ENCODE results near the gene ALDH1A2.
"Not testable (repeated sequence)": the region's sequence is repeated elsewhere in the genome, so short reads cannot be mapped to it uniquely, and the experiment has no call there.

Gene ALDH1A2

DNA sequence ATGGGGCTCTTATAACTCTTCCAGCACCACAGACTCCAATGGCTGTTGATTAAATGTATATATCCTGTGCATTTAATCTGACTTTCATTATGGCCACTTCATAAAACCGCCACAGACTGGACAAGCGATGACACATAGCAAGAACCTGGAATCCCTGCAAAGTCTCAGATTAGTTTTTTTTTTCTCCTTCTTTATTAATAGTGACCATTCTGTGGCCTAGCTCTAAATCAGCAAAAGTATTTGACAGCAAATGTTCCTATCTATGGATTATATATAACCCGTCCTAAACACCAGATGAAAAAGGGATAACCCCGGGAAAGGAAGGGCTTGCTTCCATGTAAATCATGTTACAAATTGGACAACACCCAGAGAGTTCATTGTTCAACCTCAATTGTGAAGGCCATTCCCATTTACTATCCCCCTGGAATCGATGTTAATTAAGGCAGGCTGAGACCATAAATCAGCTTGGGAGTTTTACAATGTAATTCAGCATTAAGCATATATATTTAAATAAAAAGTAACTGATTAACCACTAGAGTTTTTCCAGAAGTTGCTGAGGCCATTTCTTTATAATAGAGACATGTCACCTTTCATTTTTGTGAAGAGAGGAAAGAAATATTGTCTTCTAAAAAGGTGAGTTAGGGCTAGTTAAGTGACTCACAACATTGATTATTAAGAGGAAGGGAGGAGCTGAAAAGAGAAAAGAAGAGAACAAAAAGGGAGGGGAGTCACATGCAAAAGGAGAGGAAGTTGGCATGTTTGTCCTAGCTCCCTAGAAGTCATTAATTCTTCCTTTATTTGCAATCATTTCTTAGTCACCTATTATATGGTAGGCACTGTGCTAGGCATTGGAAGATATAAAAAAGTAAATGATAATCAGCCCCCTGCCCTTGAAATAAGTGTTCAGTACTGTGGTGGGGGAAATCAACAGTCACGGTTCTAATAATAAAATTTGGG, 26.2 kb downstream of the ALDH1A2 start:
- no peak for DNase-seq (ENCODE audit: extremely low read depth, insufficient read length)
- H3K27me3 ChIP-seq (replicated peaks; ENCODE audit: control insufficient read depth, insufficient read depth, low read length), result no peaks in the 10 kb centered on the region
- H3K4me3 ChIP-seq (replicated peaks; ENCODE audit: low read depth, low read length), result no peak overlapping the region
- TF ChIP-seq, protein P1, sequence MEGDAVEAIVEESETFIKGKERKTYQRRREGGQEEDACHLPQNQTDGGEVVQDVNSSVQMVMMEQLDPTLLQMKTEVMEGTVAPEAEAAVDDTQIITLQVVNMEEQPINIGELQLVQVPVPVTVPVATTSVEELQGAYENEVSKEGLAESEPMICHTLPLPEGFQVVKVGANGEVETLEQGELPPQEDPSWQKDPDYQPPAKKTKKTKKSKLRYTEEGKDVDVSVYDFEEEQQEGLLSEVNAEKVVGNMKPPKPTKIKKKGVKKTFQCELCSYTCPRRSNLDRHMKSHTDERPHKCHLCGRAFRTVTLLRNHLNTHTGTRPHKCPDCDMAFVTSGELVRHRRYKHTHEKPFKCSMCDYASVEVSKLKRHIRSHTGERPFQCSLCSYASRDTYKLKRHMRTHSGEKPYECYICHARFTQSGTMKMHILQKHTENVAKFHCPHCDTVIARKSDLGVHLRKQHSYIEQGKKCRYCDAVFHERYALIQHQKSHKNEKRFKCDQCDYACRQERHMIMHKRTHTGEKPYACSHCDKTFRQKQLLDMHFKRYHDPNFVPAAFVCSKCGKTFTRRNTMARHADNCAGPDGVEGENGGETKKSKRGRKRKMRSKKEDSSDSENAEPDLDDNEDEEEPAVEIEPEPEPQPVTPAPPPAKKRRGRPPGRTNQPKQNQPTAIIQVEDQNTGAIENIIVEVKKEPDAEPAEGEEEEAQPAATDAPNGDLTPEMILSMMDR (IDR thresholded peaks at IDR 0.05; ENCODE audit: insufficient read depth, low read length, poor library complexity, severe bottlenecking), result no peak
- no peaks in the 10 kb centered on the region for H3K36me3 ChIP-seq (ENCODE audit: control insufficient read depth, insufficient read depth, low read length)

DNA sequence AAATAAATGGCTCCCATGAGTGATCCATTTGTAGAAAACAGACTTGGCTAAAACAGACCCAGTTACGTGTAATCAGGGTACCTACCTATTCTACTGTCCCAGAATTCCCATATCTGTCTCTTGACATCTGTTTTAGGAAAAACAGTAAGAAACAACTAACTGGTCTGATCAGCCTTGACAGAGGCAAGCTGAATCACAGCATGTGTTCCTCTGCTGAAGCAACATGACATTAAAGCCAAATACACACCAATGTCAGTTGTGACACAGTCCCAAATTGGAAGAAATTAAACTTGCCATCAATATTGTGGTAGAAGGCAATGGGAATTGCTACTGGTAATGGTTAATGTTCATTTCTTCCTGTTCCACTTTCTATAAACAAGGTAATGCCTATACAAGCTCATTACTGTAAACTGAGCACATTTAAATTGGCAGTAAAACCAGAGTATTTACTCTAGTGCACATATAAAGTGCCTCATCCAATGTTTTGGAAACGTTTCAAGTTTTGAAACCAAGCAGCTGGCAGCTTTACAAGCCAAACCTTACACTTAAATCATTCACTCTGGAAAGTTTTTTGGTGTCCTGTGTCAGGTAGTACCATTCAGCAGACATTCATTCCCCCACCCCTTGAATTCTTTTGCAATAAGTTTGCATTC, 27.0 kb downstream of the ALDH1A2 start:
- no peak for DNase-seq (ENCODE audit: extremely low read depth, insufficient read length)
- H3K4me3 ChIP-seq (replicated peaks; ENCODE audit: low read depth, low read length), result no peak overlapping the region
- TF ChIP-seq, protein P1 (IDR thresholded peaks at IDR 0.05; ENCODE audit: insufficient read depth, low read length, poor library complexity, severe bottlenecking), result no peak
- H3K36me3 ChIP-seq (ENCODE audit: control insufficient read depth, insufficient read depth, low read length), result no peaks in the 10 kb centered on the region
- no peaks in the 10 kb centered on the region for H3K27me3 ChIP-seq (replicated peaks; ENCODE audit: control insufficient read depth, insufficient read depth, low read length)

DNA sequence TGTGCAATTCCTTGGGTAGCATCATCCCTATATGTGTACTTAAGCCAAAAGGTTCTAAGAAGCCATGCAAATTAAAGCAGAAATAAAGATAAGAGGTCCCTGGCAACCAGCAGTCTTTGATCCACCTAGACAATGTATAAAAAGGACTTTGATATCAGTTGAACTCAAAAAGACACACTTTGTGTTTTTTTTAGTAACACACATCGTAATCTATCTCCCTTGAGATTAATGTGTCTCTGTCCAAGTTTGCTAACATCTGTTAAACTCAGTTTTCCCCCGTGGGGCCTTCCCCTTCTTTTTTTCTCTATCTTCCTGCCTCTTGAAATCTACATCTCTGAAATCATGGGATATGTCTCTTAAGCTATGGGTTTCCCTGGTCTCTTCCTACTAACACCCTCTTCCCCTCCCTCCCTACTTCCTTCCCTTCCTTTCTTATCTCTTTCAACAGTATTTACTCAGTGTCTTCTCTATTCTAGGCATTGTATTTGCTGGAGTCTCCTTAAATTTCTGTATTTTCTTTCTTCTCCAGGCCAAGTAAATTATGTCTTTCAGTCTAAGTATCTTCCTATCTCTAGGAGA, 27.7 kb downstream of the ALDH1A2 start:
- TF ChIP-seq, protein P1 (IDR thresholded peaks at IDR 0.05; ENCODE audit: insufficient read depth, low read length, poor library complexity, severe bottlenecking), result no peak
- Histone ChIP-seq H3K36me3 (ENCODE audit: control insufficient read depth, insufficient read depth, low read length) (no peaks in the 10 kb centered on the region), H3K27me3 (replicated peaks; ENCODE audit: control insufficient read depth, insufficient read depth, low read length) (no peaks in the 10 kb centered on the region), H3K4me3 (replicated peaks; ENCODE audit: low read depth, low read length) (no peak overlapping the region)
- no peak for DNase-seq (ENCODE audit: extremely low read depth, insufficient read length)

DNA sequence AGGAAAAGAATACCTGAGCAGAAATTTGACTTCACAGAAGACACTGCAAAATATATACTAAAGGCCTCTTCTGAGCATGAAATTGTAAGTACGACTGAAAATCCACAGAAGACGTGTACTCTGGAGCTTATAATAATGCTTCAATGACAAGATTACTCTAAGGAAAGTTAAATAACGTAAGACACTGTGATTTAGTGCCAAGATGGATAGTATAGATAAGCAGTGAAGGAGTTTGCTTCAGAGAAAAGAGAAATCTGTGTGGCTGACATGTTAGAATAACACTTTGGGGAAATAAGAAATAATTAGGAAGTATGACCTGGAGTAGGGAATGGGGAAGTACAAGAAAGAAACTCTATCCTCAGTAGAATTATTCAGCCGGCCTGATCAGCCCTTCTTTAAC, 28.9 kb downstream of the ALDH1A2 start:
- Histone ChIP-seq H3K27me3 (replicated peaks; ENCODE audit: control insufficient read depth, insufficient read depth, low read length) (no peaks in the 10 kb centered on the region), H3K4me3 (replicated peaks; ENCODE audit: low read depth, low read length) (no peak overlapping the region), H3K36me3 (ENCODE audit: control insufficient read depth, insufficient read depth, low read length) (no peaks in the 10 kb centered on the region)
- TF ChIP-seq, protein P1 (IDR thresholded peaks at IDR 0.05; ENCODE audit: insufficient read depth, low read length, poor library complexity, severe bottlenecking), result no peak
- DNase-seq (ENCODE audit: extremely low read depth, insufficient read length), result no peak

DNA sequence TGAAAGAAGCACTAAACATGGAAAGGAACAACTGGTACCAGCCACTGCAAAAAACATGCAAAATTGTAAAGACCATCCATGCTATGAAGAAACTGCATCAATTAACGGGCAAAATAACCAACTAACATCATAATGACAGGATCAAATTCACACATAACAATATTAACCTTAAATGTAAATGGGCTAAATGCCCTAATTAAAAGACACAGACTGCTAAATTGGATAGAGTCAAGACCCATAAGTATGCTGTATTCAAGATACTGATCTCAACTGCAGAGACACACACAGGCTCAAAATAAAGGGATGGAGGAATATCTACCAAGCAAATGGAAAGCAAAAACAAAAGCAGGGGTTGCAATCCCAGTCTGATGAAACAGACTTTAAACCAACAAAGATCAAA, 37.1 kb downstream of the ALDH1A2 start:
- H3K4me3 ChIP-seq (replicated peaks; ENCODE audit: low read depth, low read length); H3K36me3 ChIP-seq (ENCODE audit: control insufficient read depth, insufficient read depth, low read length); H3K27me3 ChIP-seq (replicated peaks; ENCODE audit: control insufficient read depth, insufficient read depth, low read length); DNase-seq (ENCODE audit: extremely low read depth, insufficient read length): not testable (repeated sequence)

DNA sequence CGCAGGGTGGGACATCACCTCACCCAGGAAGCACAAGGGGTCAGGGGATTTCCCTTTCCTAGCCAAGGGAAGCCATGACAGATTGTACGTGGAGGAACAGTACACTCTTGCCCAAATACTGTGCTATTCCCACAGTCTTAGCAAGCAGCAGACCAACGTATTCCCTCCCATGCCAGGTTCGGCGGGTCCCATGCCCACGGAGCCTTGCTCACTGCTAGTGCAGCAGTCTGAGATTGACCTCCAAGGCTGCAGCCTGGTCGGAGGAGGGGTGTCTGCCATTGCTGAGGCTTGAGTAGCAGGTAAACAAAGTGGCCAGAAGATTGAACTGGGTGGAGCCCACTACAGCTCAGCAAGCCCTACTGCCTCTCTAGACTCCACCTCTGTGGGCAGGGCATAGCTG, 39.0 kb downstream of the ALDH1A2 start:
- no peaks in the 10 kb centered on the region for H3K36me3 ChIP-seq (ENCODE audit: control insufficient read depth, insufficient read depth, low read length)
- TF ChIP-seq, protein P1 (IDR thresholded peaks at IDR 0.05; ENCODE audit: insufficient read depth, low read length, poor library complexity, severe bottlenecking), result no peak
- no peak for DNase-seq (ENCODE audit: extremely low read depth, insufficient read length)
- no peaks in the 10 kb centered on the region for H3K27me3 ChIP-seq (replicated peaks; ENCODE audit: control insufficient read depth, insufficient read depth, low read length)
- no peak overlapping the region for H3K4me3 ChIP-seq (replicated peaks; ENCODE audit: low read depth, low read length)
